Tibial artery (tissue), 4 donors: ENCODE measurements around the gene ASPSCR1.

Source experiments
- DNase-seq, 2 donors: peaks; one replicate each; pipeline ENCODE4 v3.0.0-alpha.2; 2019
- H3K27ac ChIP-seq, 2 donors: fragments of 200-600 bp; sonication (generic) in 1 of 2; 1 replicate in 1 of 2; 2 replicates in 1 of 2; pipeline ENCODE4 v1.5.1; 2018 to 2019; ENCODE audit warnings: mild to moderate bottlenecking in 1 of 2
- H3K27me3 ChIP-seq, 2 donors: fragments of 200-600 bp; sonication (generic) in 1 of 2; one replicate each; pipeline versions ENCODE4 v1.5.1 to v1.6.0; 2016 to 2019
- H3K36me3 ChIP-seq, 3 donors: fragments of 200-600 bp; sonication (generic) in 2 of 3; one replicate each; pipeline ENCODE4 v1.5.1; 2016 to 2019; ENCODE audit warnings: mild to moderate bottlenecking in 2 of 3
- H3K4me1 ChIP-seq, 4 donors: fragments of 200-600 bp; sonication (generic) in 2 of 4; 1 replicate in 3 of 4; 2 replicates in 1 of 4; pipeline ENCODE4 v1.5.1; 2016 to 2019
- H3K4me3 ChIP-seq, 2 donors: fragments of 200-600 bp; sonication (generic) in 1 of 2; 1 replicate in 1 of 2; 2 replicates in 1 of 2; pipeline ENCODE4 v1.5.1; 2018 to 2019; ENCODE audit warnings: mild to moderate bottlenecking in 2 of 2
- H3K9me3 ChIP-seq, 3 donors: fragments of 200-600 bp; sonication (generic) in 1 of 3; one replicate each; pipeline ENCODE4 v1.5.1; 2016 to 2019
- CTCF ChIP-seq, 2 experiments: fragments of 200-600 bp in 1 of 2; fragments of 450-650 bp in 1 of 2; IDR thresholded peaks; one replicate each; pipeline ENCODE4 v1.5.1; 2017 to 2019; ENCODE audit warnings: antibody characterized with exemption in 2 of 2, mild to moderate bottlenecking in 1 of 2, moderate library complexity in 1 of 2
- intact Hi-C: fragments of 100-400 bp; cut with DNase I; formaldehyde crosslinking; loops from one replicate; pipeline ENCODE4 v1.15.0; 2023; ENCODE audit warnings: low total_unique reads

The ASPSCR1 gene

GRCh38 chr17:82060614-82061013, 83.2 kb downstream of the ASPSCR1 start:
- TF ChIP-seq CTCF (IDR thresholded peaks at IDR 0.05): no peak
- H3K27me3 ChIP-seq: no peaks in the 10 kb centered on the region
- DNase-seq: no peak
- no peaks in the 10 kb centered on the region for H3K9me3 ChIP-seq
- H3K4me1 ChIP-seq: peaks cover 0 to 19% (median 16%) of the 10 kb centered on the region in 4 donors
- no peak overlapping the region for H3K4me3 ChIP-seq
- peaks cover 29 to 85% (median 78%) of the 10 kb centered on the region in 3 donors for H3K36me3 ChIP-seq
- H3K27ac ChIP-seq: no peak overlapping the region
- intact Hi-C loops: no loop called here

DNA sequence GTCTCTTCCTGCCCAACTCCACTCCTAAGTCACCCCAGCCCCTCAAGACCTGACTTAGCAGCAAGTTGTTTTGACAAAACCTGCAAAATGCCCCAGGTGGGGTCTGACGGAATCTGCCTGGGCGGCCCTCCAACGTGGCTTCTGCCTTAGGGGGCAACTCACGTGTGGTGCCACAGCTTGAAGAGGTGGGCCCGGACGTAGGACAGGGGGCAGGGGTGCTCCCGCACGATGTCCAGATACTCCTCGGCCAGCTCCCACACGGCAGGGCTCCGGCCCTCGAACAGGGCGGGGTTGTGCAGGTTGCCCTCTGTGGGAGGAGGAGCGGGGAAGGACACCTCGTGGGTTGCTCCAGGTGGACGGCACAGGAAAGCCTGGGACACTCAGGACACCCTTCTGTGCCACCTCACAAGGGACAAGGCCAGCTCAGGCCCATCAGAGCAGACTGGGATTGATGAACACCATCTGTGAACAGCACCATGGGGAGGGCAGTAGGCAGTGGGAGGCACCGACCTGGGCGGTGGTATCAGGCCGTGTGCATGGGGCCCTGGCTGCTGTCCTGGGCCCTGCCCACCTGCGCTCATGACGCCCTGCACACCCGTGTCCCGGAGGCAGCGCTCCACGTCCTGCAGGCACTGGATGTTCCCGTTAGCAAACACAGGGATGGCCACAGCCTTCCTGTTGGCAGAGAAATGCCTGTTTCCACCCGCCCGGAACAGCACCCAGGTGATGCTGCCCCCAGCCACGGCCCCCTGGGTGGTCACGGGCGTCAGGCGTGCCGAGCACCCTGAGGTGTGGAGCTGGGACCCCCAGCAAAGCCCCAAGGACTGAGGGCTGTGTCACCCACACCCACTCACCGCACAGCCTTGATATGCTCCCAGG, 83.9 kb downstream of the ASPSCR1 start:
- no peaks in the 10 kb centered on the region for H3K27me3 ChIP-seq
- DNase-seq: no peak
- intact Hi-C loops: no loop called here
- no peaks in the 10 kb centered on the region for H3K9me3 ChIP-seq
- TF ChIP-seq CTCF (IDR thresholded peaks at IDR 0.05): no peak
- peaks cover 0 to 23% (median 19%) of the 10 kb centered on the region in 4 donors for H3K4me1 ChIP-seq
- H3K27ac ChIP-seq: no peak overlapping the region
- no peak overlapping the region for H3K4me3 ChIP-seq
- H3K36me3 ChIP-seq: peaks cover 24 to 78% (median 72%) of the 10 kb centered on the region in 3 donors

GRCh38 chr17:82062076-82062983, 84.9 kb downstream of the ASPSCR1 start:
- no peak for TF ChIP-seq CTCF (IDR thresholded peaks at IDR 0.05)
- intact Hi-C loops: no loop called here
- no peak overlapping the region for H3K4me3 ChIP-seq
- H3K36me3 ChIP-seq: peaks cover 16 to 68% (median 61%) of the 10 kb centered on the region in 3 donors
- no peak overlapping the region for H3K27ac ChIP-seq
- DNase-seq: no peak
- peaks cover 0 to 26% (median 19%) of the 10 kb centered on the region in 4 donors for H3K4me1 ChIP-seq
- H3K9me3 ChIP-seq: no peaks in the 10 kb centered on the region
- no peaks in the 10 kb centered on the region for H3K27me3 ChIP-seq

- H3K4me1 ChIP-seq: peaks cover 0 to 26% (median 19%) of the 10 kb centered on the region in 4 donors
- no peak for TF ChIP-seq CTCF (IDR thresholded peaks at IDR 0.05)
- no peaks in the 10 kb centered on the region for H3K27me3 ChIP-seq
- peaks cover 16 to 62% (median 55%) of the 10 kb centered on the region in 3 donors for H3K36me3 ChIP-seq
- intact Hi-C loops: no loop called here
- DNase-seq: no peak
- no peak overlapping the region for H3K4me3 ChIP-seq
- no peak overlapping the region for H3K27ac ChIP-seq
- H3K9me3 ChIP-seq: no peaks in the 10 kb centered on the region
Measured at GRCh38 chr17:82062984-82063368, 85.5 kb downstream of the ASPSCR1 start.
